ENCODE measurements around the gene ELOA.
"Not testable (repeated sequence)": the region's sequence is repeated elsewhere in the genome, so short reads cannot be mapped to it uniquely, and the experiment has no call there.

Gene ELOA

GRCh38 chr1:23743287-23744152 is at the start of gene ELOA:
Gene ELOA (plus strand): TSS chr1:23743471. CDS start chr1:23743504, 33 bp downstream.
- no peak for DNase-seq (ENCODE audit: low read depth in 2 of 2)

- no peak for DNase-seq (ENCODE audit: low read depth in 2 of 2)
Observed at GRCh38 chr1:23693599-23693998, 49.7 kb upstream of the ELOA start.

- no peak for DNase-seq (ENCODE audit: low read depth in 2 of 2)
Observed at GRCh38 chr1:23694371-23694770, 48.9 kb upstream of the ELOA start.

GRCh38 chr1:23695667-23696066 is 47.6 kb upstream of the ELOA start:
- DNase-seq (ENCODE audit: low read depth in 2 of 2): no peak

- DNase-seq (ENCODE audit: low read depth in 2 of 2): no peak
Observed at GRCh38 chr1:23696335-23696989, 46.8 kb upstream of the ELOA start.

GRCh38 chr1:23698466-23698865 is 44.8 kb upstream of the ELOA start:
- no peak for DNase-seq (ENCODE audit: low read depth in 2 of 2)

GRCh38 chr1:23699280-23700179 is 43.7 kb upstream of the ELOA start:
- DNase-seq (ENCODE audit: low read depth in 2 of 2): no peak

- DNase-seq (ENCODE audit: low read depth in 2 of 2): no peak
Observed at GRCh38 chr1:23701310-23701709, 42.0 kb upstream of the ELOA start.

GRCh38 chr1:23701996-23702395 is 41.3 kb upstream of the ELOA start:
- no peak for DNase-seq (ENCODE audit: low read depth in 2 of 2)

GRCh38 chr1:23704834-23705495 is 38.3 kb upstream of the ELOA start:
- no peak for DNase-seq (ENCODE audit: low read depth in 2 of 2)

- DNase-seq (ENCODE audit: low read depth in 2 of 2): no peak
Observed at GRCh38 chr1:23709229-23709628, 34.0 kb upstream of the ELOA start.

- DNase-seq (ENCODE audit: low read depth in 2 of 2): no peak
Observed at GRCh38 chr1:23718482-23718881, 24.8 kb upstream of the ELOA start.

- no peak for DNase-seq (ENCODE audit: low read depth in 2 of 2)
Observed at GRCh38 chr1:23719162-23719820, 24.0 kb upstream of the ELOA start.

GRCh38 chr1:23720256-23720995 is 22.8 kb upstream of the ELOA start:
- no peak for DNase-seq (ENCODE audit: low read depth in 2 of 2)

- DNase-seq (ENCODE audit: low read depth in 2 of 2): no peak
Observed at GRCh38 chr1:23722652-23723051, 20.6 kb upstream of the ELOA start.

GRCh38 chr1:23726686-23727085 is 16.6 kb upstream of the ELOA start:
- DNase-seq (ENCODE audit: low read depth in 2 of 2): no peak

GRCh38 chr1:23727362-23727811 is 15.9 kb upstream of the ELOA start:
- DNase-seq (ENCODE audit: low read depth in 2 of 2): no peak

- DNase-seq (ENCODE audit: low read depth in 2 of 2): no peak
Observed at GRCh38 chr1:23732363-23733224, 10.7 kb upstream of the ELOA start.

- not testable (repeated sequence) for DNase-seq (ENCODE audit: low read depth in 2 of 2)
Observed at GRCh38 chr1:23733281-23733680, 10.0 kb upstream of the ELOA start.

All from fibroblast of skin of left biceps (primary cell).